RKO (cell line): ENCODE measurements around the gene XCL2.
"Not testable (repeated sequence)": the region's sequence is repeated elsewhere in the genome, so short reads cannot be mapped to it uniquely, and the experiment has no call there.

Source experiments
- DNase-seq: peaks from one replicate; pipeline ENCODE4 v3.0.0-alpha.2; 2016; ENCODE audit warnings: low spot score

The XCL2 gene

GRCh38 chr1:168543840-168544498 lies at the start of gene XCL2:
XCL2 (minus strand) TSS chr1:168543997; CDS start chr1:168543964, 33 bp downstream.
- DNase-seq = not testable (repeated sequence)

GRCh38 chr1:168591641-168592250 lies 47.9 kb upstream of the XCL2 start:
- no peak for DNase-seq

- no peak for DNase-seq
Observed at GRCh38 chr1:168591066-168591465, 47.3 kb upstream of the XCL2 start.

GRCh38 chr1:168589167-168589566 lies 45.4 kb upstream of the XCL2 start:
- no peak for DNase-seq

- DNase-seq = no peak
Observed at GRCh38 chr1:168585937-168586336, 42.1 kb upstream of the XCL2 start.

- DNase-seq = no peak
Observed at GRCh38 chr1:168585191-168585590, 41.4 kb upstream of the XCL2 start.

GRCh38 chr1:168583571-168583970 lies 39.8 kb upstream of the XCL2 start:
- DNase-seq = no peak

- no peak for DNase-seq
Observed at GRCh38 chr1:168582688-168583336, 39.0 kb upstream of the XCL2 start.

- no peak for DNase-seq
Observed at GRCh38 chr1:168581817-168582572, 38.2 kb upstream of the XCL2 start.

GRCh38 chr1:168580991-168581390 lies 37.2 kb upstream of the XCL2 start:
- not testable (repeated sequence) for DNase-seq

GRCh38 chr1:168580290-168580689 lies 36.5 kb upstream of the XCL2 start:
- DNase-seq = not testable (repeated sequence)

GRCh38 chr1:168578531-168579185 lies 34.9 kb upstream of the XCL2 start:
- not testable (repeated sequence) for DNase-seq

GRCh38 chr1:168576245-168576688 lies 32.5 kb upstream of the XCL2 start, which contains the start of gene XCL1:
XCL1 (plus strand) TSS chr1:168576605; CDS start chr1:168576638, 33 bp downstream.
- not testable (repeated sequence) for DNase-seq

GRCh38 chr1:168574234-168574633 lies 30.4 kb upstream of the XCL2 start:
- DNase-seq = peak; percentile 48

- DNase-seq = no peak
Observed at GRCh38 chr1:168572633-168573032, 28.8 kb upstream of the XCL2 start.

- no peak for DNase-seq
Observed at GRCh38 chr1:168570652-168571051, 26.9 kb upstream of the XCL2 start.

GRCh38 chr1:168568346-168568745 lies 24.5 kb upstream of the XCL2 start:
- DNase-seq = no peak

- DNase-seq = no peak
Observed at GRCh38 chr1:168567568-168567967, 23.8 kb upstream of the XCL2 start.

- no peak for DNase-seq
Observed at GRCh38 chr1:168567007-168567406, 23.2 kb upstream of the XCL2 start.

- no peak for DNase-seq
Observed at GRCh38 chr1:168565825-168566224, 22.0 kb upstream of the XCL2 start.

- DNase-seq = no peak
Observed at GRCh38 chr1:168561989-168562388, 18.2 kb upstream of the XCL2 start.

GRCh38 chr1:168560370-168560769 lies 16.6 kb upstream of the XCL2 start:
- no peak for DNase-seq
